ENCODE results near the gene TOM1L1. TPM values are rescaled to one million over a fixed set of nuclear protein-coding genes. Genes with fewer than 3 reads are reported as not detected.

TOM1L1 gene
- total RNA-seq, 1 experiment from 2014 or later: 58.5 TPM

GRCh38 chr17:54974759-54975158 lies 74.1 kb downstream of the TOM1L1 start (continued):
- TF ChIP-seq ZNF425 (CRISPR knock-in tag; conservative IDR thresholded peaks at IDR 0.05) (no peak), KAT7 (CRISPR knock-in tag; IDR thresholded peaks at IDR 0.05; ENCODE audit: borderline replicate concordance) (no peak), AFF4 (CRISPR knock-in tag; IDR thresholded peaks at IDR 0.05; ENCODE audit: borderline replicate concordance) (no peak), PRRX2 (CRISPR knock-in tag; IDR thresholded peaks at IDR 0.05) (no peak), HMGA2 (CRISPR knock-in tag; IDR thresholded peaks at IDR 0.05) (no peak)

- POLR2A ChIA-PET: no interaction called here
- no peak for ATAC-seq
- Mint-ChIP-seq H3K27ac (no peak overlapping the region), H3K9me3 (peaks cover 32% of the 10 kb centered on the region), H3K4me1 (no peaks in the 10 kb centered on the region), H3K4me3 (no peak overlapping the region), H3K36me3 (peaks cover 26% of the 10 kb centered on the region), H3K27me3 (ENCODE audit: low read depth) (no peaks in the 10 kb centered on the region)
- CTCF ChIA-PET: no interaction called here
- no peak for TF ChIP-seq NFE2L1 (CRISPR knock-in tag; IDR thresholded peaks at IDR 0.05)
- no peak for TF ChIP-seq ZNF263 (CRISPR knock-in tag; IDR thresholded peaks at IDR 0.05; ENCODE audit: low read depth)
- TF ChIP-seq ATF2 (CRISPR knock-in tag; IDR thresholded peaks at IDR 0.05; ENCODE audit: borderline replicate concordance, low read depth): no peak
- TF ChIP-seq STAT6 (CRISPR knock-in tag; conservative IDR thresholded peaks at IDR 0.05; ENCODE audit: low read depth): no peak
- TF ChIP-seq FOXP4 (CRISPR knock-in tag; IDR thresholded peaks at IDR 0.05): no peak
- TF ChIP-seq PREB (CRISPR knock-in tag; IDR thresholded peaks at IDR 0.05; ENCODE audit: borderline replicate concordance): no peak
- no peak for TF ChIP-seq EMX1 (CRISPR knock-in tag; IDR thresholded peaks at IDR 0.05)
- no peak for TF ChIP-seq ZNF121 (CRISPR knock-in tag; IDR thresholded peaks at IDR 0.05)
- no peak for TF ChIP-seq NFYB (CRISPR knock-in tag; conservative IDR thresholded peaks at IDR 0.05; ENCODE audit: low read depth)
- no peak for DNase-seq (ENCODE audit: low spot score)
Observed at GRCh38 chr17:54976316-54976715, 75.7 kb downstream of the TOM1L1 start.
